Fibroblast of skin of right biceps (primary cell): ENCODE measurements around the gene KCNN3.
A peak's percentile ranks its signal among the peaks of the same experiment; 100 is the strongest.

ENCODE experiments used
- DNase-seq: peaks from one replicate; pipeline ENCODE4 v3.0.0-alpha.2; 2013

KCNN3 gene

DNA sequence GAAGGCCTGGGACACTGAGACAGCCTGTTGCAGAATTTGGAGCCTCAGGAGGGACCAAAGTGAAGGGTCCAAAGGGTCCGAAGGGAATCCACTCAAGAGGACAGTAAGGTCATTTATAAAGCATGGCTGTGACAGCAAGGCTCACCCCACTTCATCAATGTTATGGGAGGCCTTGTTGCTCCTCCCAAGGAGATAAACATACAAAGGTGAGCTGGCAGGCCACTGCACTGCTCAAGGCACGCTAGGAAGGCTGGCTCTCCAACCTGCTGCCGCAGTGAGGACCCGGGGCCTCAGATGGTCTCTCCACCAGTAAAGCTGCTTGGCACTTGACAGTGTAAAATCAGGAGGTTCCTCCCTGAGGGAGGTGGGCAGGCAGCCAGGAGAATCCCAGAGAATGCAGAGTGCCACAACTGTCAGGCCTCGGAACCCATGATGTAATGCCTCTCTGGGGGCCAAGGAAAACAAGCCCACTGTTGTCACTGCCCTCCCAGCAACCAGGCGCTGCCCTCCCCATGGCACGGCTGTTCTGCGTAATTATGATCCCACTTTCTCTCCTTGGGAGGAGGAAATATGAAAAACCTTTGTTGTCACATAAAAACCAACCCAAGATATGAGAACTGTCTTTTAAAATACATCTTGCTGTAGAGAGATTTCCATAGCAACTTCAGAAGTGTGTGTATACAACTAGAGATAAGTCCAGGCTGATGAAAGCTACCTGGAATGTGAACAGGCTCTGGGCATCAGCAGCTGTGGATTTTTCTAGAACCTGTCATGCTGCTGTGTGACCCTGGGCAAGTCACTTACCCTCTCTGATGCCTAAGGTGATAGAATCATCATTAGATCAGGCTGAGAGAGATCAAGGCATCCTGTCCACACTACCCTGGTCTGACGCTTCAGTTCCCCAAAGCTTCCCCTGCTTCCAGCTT is 102.5 kb downstream of the KCNN3 start:
- peak; percentile 12 for DNase-seq

- DNase-seq: peak; percentile 33
These were observed 104.1 kb downstream of the KCNN3 start for GRCh38 chr1:154765970-154766369.

DNA sequence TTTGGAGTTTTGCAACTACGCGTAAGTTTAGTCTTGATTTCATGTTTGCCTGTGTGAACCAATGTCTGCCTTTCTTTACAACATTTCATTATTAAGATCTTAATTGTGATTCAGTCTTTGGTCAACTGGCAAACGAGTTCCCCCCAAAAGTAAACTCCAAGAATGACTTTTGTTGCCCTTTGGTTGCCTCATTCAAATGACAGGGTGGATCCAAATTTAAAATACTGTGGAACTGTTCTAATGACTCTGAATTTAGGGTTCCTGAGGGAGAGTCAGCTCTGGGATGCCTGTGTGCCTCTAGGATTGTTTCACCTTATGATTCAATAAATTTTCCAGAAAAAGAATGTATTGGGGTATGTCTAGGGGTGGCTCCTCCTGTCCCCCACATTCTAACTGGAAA is 105.3 kb downstream of the KCNN3 start:
- no peak for DNase-seq

DNA sequence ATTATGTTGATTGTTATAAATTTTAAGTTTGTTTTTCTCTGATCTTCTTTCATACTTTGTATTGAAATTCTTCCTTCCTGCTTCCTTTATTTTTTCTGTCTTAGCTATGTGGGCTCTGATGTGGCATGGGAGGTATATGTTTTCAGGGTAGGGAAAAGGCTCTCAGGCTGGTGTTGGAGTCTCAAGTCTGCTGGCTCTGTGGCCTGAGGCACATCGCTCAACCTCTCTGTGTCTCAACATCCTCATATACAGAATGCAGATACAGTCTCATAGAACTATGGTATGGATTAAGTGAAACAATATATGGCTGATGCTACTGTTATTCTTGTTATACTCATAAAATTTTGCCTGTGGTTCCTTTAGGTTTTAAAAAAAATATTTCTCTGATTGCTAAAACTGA is 105.9 kb downstream of the KCNN3 start:
- no peak for DNase-seq

DNA sequence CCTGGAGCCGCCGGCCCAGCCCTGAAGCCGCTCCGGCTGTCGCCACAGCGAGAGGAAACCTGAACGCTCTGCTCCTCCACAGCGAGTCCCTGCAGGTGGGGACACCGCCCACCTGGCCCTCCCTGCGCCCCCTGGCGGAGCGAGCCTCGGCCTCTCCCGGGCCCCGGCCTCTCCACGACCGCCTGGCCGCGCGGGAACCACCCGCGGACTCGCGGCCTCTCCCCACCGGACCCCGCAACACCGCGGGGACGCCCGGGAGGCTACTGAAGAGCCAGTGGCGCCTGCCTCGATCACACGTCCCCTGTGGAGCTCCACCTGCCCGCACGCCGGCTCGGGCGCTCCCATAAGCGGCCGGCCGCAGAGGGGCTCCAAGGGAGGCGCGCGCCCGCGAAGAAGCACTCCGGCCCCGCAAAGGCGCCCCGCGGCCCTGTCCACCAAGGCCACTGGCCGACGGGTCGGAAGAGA is 109.6 kb downstream of the KCNN3 start:
- DNase-seq: peak; percentile 16

GRCh38 chr1:154759793-154760192 is 110.3 kb downstream of the KCNN3 start:
- DNase-seq: no peak

DNA sequence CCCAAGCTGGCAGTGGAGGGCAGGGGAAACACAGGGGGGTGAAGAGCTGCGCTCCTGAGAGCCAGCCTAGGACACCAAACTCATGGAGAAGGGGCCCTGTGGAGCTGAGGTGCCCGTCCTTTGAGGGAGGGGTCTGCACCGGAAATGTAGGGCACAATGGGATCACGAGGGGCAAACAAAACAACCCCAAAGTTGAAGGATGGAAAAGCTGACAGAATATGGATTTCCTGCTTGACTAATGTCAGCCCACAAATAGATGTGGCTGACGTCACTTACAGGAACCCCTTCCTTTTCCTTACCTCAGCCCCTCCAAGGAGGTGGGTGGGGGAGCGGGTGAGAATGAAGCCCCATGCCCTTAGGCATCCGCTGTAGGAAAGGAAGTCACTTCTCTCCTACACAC is 110.9 kb downstream of the KCNN3 start:
- no peak for DNase-seq

DNA sequence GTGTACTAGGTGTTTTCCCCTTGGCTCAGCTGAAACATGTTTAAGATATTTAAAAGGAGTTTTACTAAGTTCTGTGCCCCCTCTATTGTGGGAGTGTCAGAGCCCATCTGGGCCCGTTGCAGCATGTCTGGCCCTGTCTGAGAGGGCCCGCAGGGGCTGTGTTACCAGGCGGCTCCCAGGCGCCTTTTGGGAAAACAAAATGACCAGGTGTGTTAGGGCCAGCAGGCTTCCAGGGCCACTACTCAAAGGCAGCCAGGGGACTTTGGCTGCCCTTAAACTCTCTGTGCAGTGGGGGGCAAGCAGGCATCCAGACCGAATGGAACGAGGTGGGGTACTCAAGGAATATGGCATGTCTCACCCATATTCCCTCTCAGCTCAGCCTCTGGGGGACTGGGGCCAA is 111.7 kb downstream of the KCNN3 start:
- DNase-seq: no peak

GRCh38 chr1:154756793-154757548 is 113.1 kb downstream of the KCNN3 start:
- DNase-seq: no peak

- DNase-seq: peak; percentile 76
These were observed 114.0 kb downstream of the KCNN3 start for GRCh38 chr1:154755858-154756730.

DNA sequence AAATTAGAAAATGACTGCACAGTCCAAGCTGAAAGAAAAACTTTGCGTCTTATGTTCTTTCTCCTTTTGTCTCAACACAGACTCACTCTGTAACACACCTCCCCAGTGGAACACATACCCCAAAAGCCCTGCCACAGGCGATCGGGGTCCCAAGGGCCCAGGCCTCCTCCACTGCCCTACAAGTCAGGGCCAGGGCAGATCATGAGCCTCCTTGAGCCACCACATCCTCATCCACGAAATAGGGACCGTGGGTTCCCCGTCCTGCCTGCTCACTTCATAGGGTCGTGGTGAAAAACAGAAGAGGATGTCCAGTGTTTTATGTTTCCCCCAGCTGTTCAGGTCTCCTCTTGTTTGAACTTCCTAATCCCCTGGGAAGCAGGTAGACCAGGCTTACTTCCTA is 116.7 kb downstream of the KCNN3 start:
- DNase-seq: no peak

DNA sequence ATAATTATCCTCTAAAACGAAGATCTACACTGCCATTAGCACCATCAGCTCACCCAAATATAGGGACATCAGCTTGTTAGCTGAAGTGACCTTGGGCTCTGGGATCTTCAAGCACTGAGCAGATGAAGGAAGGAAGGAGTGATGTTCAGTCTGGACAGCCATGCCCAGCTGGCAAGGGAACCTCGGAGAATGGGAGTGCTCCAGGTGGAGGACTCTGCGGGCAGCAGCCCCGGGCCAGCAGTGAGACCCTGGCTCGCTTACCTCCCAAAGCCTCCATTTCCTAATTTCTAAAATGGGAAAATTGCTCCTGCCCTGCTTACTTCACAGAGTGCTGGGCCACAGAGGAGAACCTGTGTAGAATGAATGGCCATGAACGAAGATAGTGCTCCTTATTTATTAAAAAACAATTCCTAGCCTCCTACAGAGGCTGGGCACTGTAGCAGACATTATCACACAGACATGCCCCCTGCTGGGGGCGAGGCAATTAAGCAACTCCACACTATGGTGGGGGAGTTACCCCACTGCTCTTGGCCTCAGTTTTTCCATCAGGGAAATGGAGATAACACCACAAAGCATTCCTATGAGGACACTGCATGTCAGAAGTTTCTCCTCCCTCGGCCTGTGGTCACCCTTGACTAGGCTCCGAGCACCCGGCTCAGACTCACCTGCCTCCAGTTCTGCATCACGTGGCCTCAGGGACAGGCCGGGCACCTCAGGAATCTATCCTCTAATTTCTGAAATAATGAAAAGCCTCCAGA is 117.6 kb downstream of the KCNN3 start:
- DNase-seq: no peak

- DNase-seq: peak; percentile 16
These were observed 118.4 kb downstream of the KCNN3 start for GRCh38 chr1:154751690-154752089.

GRCh38 chr1:154750681-154751665 is 119.1 kb downstream of the KCNN3 start:
- no peak for DNase-seq

GRCh38 chr1:154749078-154749760 is 120.9 kb downstream of the KCNN3 start:
- peak; percentile 44 for DNase-seq

DNA sequence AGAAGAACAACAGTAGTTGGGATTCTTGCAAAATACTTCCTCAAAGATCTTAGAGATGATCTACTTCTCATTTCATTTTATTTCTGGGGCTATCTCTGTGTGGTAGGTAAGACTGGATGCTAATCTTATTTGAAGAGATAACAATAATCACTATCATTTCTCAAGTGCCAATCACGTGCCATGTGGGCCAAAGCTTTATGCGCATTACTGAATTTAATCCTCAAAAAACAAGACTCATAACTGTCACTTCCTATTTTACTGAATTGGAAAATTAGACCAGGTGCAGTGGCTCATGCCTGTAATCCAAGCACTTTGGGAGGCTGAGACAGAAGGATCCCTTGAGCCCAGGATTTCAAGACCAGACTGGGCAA is 121.7 kb downstream of the KCNN3 start:
- DNase-seq: no peak

GRCh38 chr1:154747740-154748404 is 122.2 kb downstream of the KCNN3 start:
- no peak for DNase-seq

DNA sequence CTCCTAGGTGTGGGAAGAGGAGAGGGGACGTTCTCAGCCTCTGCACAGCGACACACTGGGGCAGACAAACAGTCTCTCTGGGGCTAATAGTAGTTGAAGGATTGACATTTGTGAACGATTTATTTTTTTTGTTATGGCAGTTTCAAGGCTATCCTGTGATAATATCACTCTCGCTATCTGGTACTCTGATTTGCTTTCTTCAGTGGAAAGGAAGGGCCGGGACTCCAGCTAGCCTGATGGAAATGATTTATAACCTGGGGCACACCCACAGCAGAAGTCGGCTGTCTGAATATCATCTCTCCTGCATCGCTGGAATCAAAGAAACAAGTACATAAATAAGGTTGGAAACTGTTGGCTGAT is 122.7 kb downstream of the KCNN3 start:
- DNase-seq: no peak

DNA sequence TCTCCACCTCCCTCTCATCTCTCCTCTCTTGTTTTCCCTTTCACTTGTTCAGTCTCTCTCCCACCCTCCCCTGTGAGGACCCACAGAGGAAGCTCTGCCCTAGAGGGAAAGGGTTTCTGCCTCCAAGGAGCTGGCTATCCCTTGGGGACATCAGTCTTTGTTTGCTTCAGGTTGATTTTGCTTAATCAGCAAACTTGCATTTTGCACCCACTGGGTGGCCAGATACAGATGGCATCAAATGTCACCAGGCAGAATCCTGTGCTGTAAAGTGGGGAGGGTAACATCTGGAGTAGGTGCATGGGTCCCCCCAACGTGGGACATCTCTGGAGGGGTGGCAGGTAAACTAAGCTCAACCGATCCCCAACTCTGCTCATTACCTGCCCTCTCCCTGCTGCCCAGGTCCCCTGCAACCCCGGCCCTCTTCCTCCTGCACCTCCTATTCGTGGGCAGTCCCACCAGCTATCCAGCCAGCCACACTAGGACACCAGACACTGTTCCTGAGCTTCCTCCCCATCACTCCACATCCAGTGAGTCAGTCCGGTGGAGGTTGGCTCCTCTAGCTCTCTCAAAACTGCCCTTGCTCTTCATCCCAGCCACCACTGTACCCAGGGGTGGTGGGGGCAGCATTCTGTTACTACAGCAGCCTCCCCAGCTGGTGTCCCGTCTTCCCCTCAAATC is 123.3 kb downstream of the KCNN3 start:
- DNase-seq: no peak
